ENCODE measurements around the gene ZDHHC7. TPM values are rescaled to one million over a fixed set of nuclear protein-coding genes. Genes with fewer than 3 reads are reported as not detected.
"Not testable (repeated sequence)": the region's sequence is repeated elsewhere in the genome, so short reads cannot be mapped to it uniquely, and the experiment has no call there.

ZDHHC7 gene
- total RNA-seq, 4 donors from 2014 or later, result 55.3 to 77.5 (median 66.3) TPM

DNA sequence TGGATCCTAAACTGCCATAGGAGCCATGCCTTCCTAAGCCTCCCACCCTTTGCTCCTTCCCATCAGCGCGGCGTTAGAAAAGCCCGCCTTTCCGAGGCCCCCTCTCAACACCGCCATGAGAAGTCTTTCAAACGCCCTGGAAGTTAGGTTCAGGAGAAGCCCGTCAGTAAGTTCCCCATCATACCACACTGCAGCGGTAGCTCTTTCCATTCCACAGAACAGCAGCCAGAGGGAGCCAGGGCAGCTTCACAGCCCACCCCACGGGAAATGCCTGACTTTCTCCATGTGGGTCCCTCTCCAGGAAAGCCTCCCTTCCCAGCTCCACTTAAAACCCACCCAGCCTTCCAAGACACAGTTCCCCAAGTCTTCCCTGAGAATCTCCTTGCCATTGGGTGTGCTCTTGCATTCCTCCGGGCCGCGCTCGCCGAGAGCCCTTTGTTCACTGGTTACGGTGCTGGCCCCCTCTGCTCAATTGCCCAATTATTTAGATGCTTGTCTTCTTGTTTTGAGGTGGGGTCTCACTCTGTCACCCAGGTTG is 44.9 kb upstream of the ZDHHC7 start:
- no peaks in the 10 kb centered on the region for H3K27me3 ChIP-seq
- no peak for TF ChIP-seq EP300 (IDR thresholded peaks at IDR 0.05)
- TF ChIP-seq, protein P1, sequence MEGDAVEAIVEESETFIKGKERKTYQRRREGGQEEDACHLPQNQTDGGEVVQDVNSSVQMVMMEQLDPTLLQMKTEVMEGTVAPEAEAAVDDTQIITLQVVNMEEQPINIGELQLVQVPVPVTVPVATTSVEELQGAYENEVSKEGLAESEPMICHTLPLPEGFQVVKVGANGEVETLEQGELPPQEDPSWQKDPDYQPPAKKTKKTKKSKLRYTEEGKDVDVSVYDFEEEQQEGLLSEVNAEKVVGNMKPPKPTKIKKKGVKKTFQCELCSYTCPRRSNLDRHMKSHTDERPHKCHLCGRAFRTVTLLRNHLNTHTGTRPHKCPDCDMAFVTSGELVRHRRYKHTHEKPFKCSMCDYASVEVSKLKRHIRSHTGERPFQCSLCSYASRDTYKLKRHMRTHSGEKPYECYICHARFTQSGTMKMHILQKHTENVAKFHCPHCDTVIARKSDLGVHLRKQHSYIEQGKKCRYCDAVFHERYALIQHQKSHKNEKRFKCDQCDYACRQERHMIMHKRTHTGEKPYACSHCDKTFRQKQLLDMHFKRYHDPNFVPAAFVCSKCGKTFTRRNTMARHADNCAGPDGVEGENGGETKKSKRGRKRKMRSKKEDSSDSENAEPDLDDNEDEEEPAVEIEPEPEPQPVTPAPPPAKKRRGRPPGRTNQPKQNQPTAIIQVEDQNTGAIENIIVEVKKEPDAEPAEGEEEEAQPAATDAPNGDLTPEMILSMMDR (IDR thresholded peaks at IDR 0.05), result peak in 2 of 4 experiments; percentile 16 to 53
- peak overlapping the region in 1 of 2 donors; percentile 40 for H3K4me3 ChIP-seq
- peaks cover 0 to 27% (median 10%) of the 10 kb centered on the region in 3 donors for H3K4me1 ChIP-seq
- peak; percentile 46 for ATAC-seq
- H3K9me3 ChIP-seq, result no peaks in the 10 kb centered on the region
- WGBS, 2 donors (ENCODE audit: low coverage in 1 of 2), result 74 to 77% methylated on average over 9 to 16 of the region's 16 CpGs
- peak overlapping the region in 3 of 4 donors; percentile 78 to 82 (median 80) for H3K27ac ChIP-seq
- peaks cover 0 to 5% of the 10 kb centered on the region in 2 donors for H3K36me3 ChIP-seq

DNA sequence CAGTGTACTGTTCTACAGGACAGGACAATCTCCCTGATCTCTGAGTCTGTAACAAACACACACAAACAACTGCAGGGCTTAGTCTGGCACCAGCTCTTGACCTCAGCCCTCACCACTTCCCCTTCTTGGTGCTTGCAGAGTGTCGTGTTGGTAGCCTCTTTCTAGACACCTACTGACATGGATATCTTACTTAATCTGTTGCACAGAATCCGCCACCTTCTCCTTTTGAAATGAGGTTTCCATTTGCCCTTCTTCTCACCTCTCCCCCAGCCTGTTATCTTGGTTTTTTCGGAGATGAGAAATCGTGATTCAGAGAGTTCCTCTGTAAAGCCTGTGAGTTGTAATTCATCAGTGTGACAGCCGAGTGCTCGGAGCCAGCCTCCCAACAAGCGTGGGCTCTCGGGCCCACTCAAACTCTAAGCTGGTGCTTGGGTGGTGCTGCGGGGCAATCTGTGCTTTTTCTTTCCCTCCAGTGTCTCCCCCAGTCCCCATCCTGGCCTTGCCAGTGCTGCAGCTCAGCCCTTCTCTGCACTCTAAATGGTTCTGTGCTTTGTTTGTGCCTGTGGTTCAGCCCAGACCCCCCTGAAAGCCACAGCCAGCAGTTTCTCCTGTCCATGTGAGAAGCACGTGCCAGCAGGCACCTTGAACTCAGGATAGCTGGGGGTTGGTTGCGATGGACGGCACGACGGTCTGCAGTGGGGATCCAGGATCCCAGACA is 44.3 kb upstream of the ZDHHC7 start:
- no peaks in the 10 kb centered on the region for H3K27me3 ChIP-seq
- 23 to 42% methylated on average over 6 to 9 of the region's 14 CpGs for WGBS, 2 donors (ENCODE audit: low coverage in 1 of 2)
- H3K4me3 ChIP-seq, result peak overlapping the region; percentile 22 to 40
- TF ChIP-seq POLR2A (IDR thresholded peaks at IDR 0.05) (no peak), POLR2AphosphoS5 (IDR thresholded peaks at IDR 0.05) (no peak), EP300 (IDR thresholded peaks at IDR 0.05) (no peak)
- TF ChIP-seq, protein P1 (IDR thresholded peaks at IDR 0.05), result no peak
- ATAC-seq, result peak; percentile 76
- H3K36me3 ChIP-seq, result peaks cover 0 to 5% of the 10 kb centered on the region in 2 donors
- H3K9me3 ChIP-seq, result no peaks in the 10 kb centered on the region
- peak overlapping the region in 3 of 4 donors; percentile 78 to 82 (median 80) for H3K27ac ChIP-seq
- peaks cover 0 to 32% (median 11%) of the 10 kb centered on the region in 3 donors for H3K4me1 ChIP-seq

- no peaks in the 10 kb centered on the region for H3K27me3 ChIP-seq
- H3K4me1 ChIP-seq, result peaks cover 0 to 36% (median 12%) of the 10 kb centered on the region in 3 donors
- H3K9me3 ChIP-seq, result no peaks in the 10 kb centered on the region
- peaks cover 0 to 5% of the 10 kb centered on the region in 2 donors for H3K36me3 ChIP-seq
- TF ChIP-seq POLR2AphosphoS5 (IDR thresholded peaks at IDR 0.05) (no peak), EP300 (IDR thresholded peaks at IDR 0.05) (no peak), POLR2A (IDR thresholded peaks at IDR 0.05) (no peak)
- TF ChIP-seq, protein P1 (IDR thresholded peaks at IDR 0.05), result no peak
- WGBS, 2 donors (ENCODE audit: low coverage in 1 of 2), result 6 to 56% methylated on average over 1 to 5 of the region's 6 CpGs
- no peak for ATAC-seq
- peak overlapping the region in 3 of 4 donors; percentile 78 to 82 (median 80) for H3K27ac ChIP-seq
- H3K4me3 ChIP-seq, result peak overlapping the region; percentile 22 to 40
These were observed 43.7 kb upstream of the ZDHHC7 start for GRCh38 chr16:85054948-85055492.

DNA sequence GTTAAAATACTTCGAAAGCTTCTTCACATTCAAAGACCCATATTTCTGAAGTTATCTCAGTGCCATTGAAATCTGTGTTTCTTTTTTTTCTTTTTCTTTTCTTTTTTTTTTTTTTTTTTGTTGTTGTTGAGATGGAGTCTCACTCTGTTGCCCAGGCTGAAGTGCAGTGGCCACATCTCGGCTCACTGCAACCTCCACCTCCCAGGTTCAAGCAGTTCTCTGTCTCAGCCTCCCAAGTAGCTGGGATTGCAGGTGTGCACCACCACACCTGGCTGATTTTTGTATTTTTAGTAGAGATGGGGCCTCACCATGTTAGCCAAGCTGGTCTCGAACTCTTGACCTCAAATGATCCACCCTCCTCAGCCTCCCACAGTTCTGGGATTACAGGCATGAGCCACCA is 43.0 kb upstream of the ZDHHC7 start:
- not testable (repeated sequence) for H3K9me3 ChIP-seq, H3K36me3 ChIP-seq, H3K4me3 ChIP-seq, ATAC-seq, H3K27me3 ChIP-seq
- Histone ChIP-seq H3K4me1 (peaks cover 0 to 36% (median 12%) of the 10 kb centered on the region in 3 donors), H3K27ac (peak overlapping the region in 3 of 4 donors; percentile 78 to 82 (median 80))
- WGBS, 2 donors (ENCODE audit: low coverage in 1 of 2), result 70 to 100% methylated on average over 1 to 2 of the region's 3 CpGs

- TF ChIP-seq POLR2A (IDR thresholded peaks at IDR 0.05), result no peak
- TF ChIP-seq EP300 (IDR thresholded peaks at IDR 0.05), result no peak
- TF ChIP-seq, protein P1 (IDR thresholded peaks at IDR 0.05), result no peak
- no peak for TF ChIP-seq POLR2AphosphoS5 (IDR thresholded peaks at IDR 0.05)
- Histone ChIP-seq H3K27me3 (no peaks in the 10 kb centered on the region), H3K27ac (no peak overlapping the region), H3K9me3 (no peaks in the 10 kb centered on the region), H3K4me1 (peaks cover 0 to 36% (median 12%) of the 10 kb centered on the region in 3 donors), H3K36me3 (no peaks in the 10 kb centered on the region), H3K4me3 (no peak overlapping the region)
- no peak for ATAC-seq
- WGBS, 2 donors (ENCODE audit: low coverage in 1 of 2), result 93 to 94% methylated on average over 9 of the region's 10 CpGs
These were observed 41.2 kb upstream of the ZDHHC7 start for GRCh38 chr16:85052536-85052935.

All from gastroesophageal sphincter (tissue), 4 donors.